ENCODE results near the gene TUBB2B. TPM values are rescaled to one million over a fixed set of nuclear protein-coding genes. Genes with fewer than 3 reads are reported as not detected.

TUBB2B gene
- total and polyA plus RNA-seq, 9 of the 15 experiments (the other 6 are each of a cell fraction or from before 2014, with no cell fraction given) = 0.11 to 9.7 (median 4.6) TPM

- Histone ChIP-seq H3K4me3 (no peak overlapping the region), H3K4me1 (replicated peaks in 1 of 2; ENCODE audit: control insufficient read depth in 2 of 2, insufficient read depth in 2 of 2, low read length in 2 of 2) (peaks cover 11 to 16% of the 10 kb centered on the region in 2 experiments), H3K9ac (ENCODE audit: insufficient read depth in 1 of 2, low read depth in 2 of 2, low read length in 2 of 2) (no peak overlapping the region), H3K9me1 (ENCODE audit: control insufficient read depth, insufficient read depth, low read length) (no peaks in the 10 kb centered on the region), H2AFZ (ENCODE audit: low read depth, low read length) (no peak overlapping the region), H3K27me3 (ENCODE audit: control insufficient read depth in 2 of 2, insufficient read depth in 2 of 2, low read length in 2 of 2) (peaks cover 36 to 61% of the 10 kb centered on the region in 2 experiments), H3K27ac (ENCODE audit: extremely low read depth, low read depth, low read length) (no peak overlapping the region), H4K20me1 (replicated peaks; ENCODE audit: control insufficient read depth, insufficient read depth, low read length) (no peaks in the 10 kb centered on the region), H3K36me3 (ENCODE audit: control insufficient read depth, insufficient read depth, low read length) (no peaks in the 10 kb centered on the region), H3K9me3 (replicated peaks; ENCODE audit: control insufficient read depth, insufficient read depth, low read depth, low read length) (no peaks in the 10 kb centered on the region), H3K79me2 (ENCODE audit: control insufficient read depth, insufficient read depth, low read length) (no peaks in the 10 kb centered on the region), H3K4me2 (ENCODE audit: insufficient read depth, low read length) (no peak overlapping the region)
- in situ Hi-C loops (cut with MboI) = no loop called here
- no peak for FAIRE-seq
- 3% methylated on average over 4 of the region's 4 CpGs for WGBS (ENCODE audit: insufficient coverage, low coverage, missing lambda C conversion rate)
- intact Hi-C loops (cut with micrococcal nuclease) = no loop called here
- ATAC-seq = no peak
- no TSS peak for BruUV-seq (replicated peaks)
- POLR2A ChIA-PET = interaction anchor here (1.0 to 1.4 kb wide), 3 partner anchors 13 to 65 kb away, joined by 3 to 4 read pairs (median 3); partner anchors contain the start of gene TUBB2A
- CTCF ChIA-PET (ENCODE audit: low intra/inter-chr PET ratio) = no interaction called here
- no peak for DNase-seq (ENCODE audit: extremely low read depth in 1 of 4, low spot score in 3 of 4)
- TF ChIP-seq ZSCAN29 (IDR thresholded peaks at IDR 0.05) = no peak
Measured at GRCh38 chr6:3222506-3223038, 4.9 kb downstream of the TUBB2B start.

GRCh38 chr6:3221578-3221977 lies 5.9 kb downstream of the TUBB2B start:
- 26% methylated on average over 3 of the region's 4 CpGs for WGBS (ENCODE audit: insufficient coverage, low coverage, missing lambda C conversion rate)
- no peak for TF ChIP-seq EZH2 (IDR thresholded peaks at IDR 0.05; ENCODE audit: borderline replicate concordance, low read depth, low read length)
- TF ChIP-seq DPF2 (IDR thresholded peaks at IDR 0.05) = no peak
- no peak for TF ChIP-seq FOXK2 (conservative IDR thresholded peaks at IDR 0.05 in 1 of 2, IDR thresholded peaks at IDR 0.05 in 1 of 2; ENCODE audit: low read depth in 2 of 2)
- TF ChIP-seq SMARCA5 (IDR thresholded peaks at IDR 0.05) = no peak
- no peak for TF ChIP-seq SP1 (CRISPR knock-in tag; IDR thresholded peaks at IDR 0.05)
- no peak for TF ChIP-seq ZNF668 (CRISPR knock-in tag; IDR thresholded peaks at IDR 0.05)
- TF ChIP-seq KAT8 (IDR thresholded peaks at IDR 0.05; ENCODE audit: low read depth) = no peak
- no peak for TF ChIP-seq XRCC3 (IDR thresholded peaks at IDR 0.05)
- no peak for TF ChIP-seq MEF2D (tag; conservative IDR thresholded peaks at IDR 0.05; ENCODE audit: low read depth)
- no peak for TF ChIP-seq PBX2 (CRISPR knock-in tag; IDR thresholded peaks at IDR 0.05; ENCODE audit: low read depth)
- no peak for TF ChIP-seq PBX2 (tag; conservative IDR thresholded peaks at IDR 0.05; ENCODE audit: low read depth)
- no peak for TF ChIP-seq MAX (CRISPR knock-in tag; IDR thresholded peaks at IDR 0.05)
- no peak for TF ChIP-seq NR1H2 (CRISPR knock-in tag; IDR thresholded peaks at IDR 0.05)
- no peak for TF ChIP-seq CBX3 (IDR thresholded peaks at IDR 0.05; ENCODE audit: borderline replicate concordance in 1 of 2, low read length in 2 of 2)
- no peak for TF ChIP-seq KLF6 (CRISPR knock-in tag; IDR thresholded peaks at IDR 0.05; ENCODE audit: borderline replicate concordance)

More at GRCh38 chr6:3221578-3221977, 5.9 kb downstream of the TUBB2B start:
- DNase-seq (ENCODE audit: extremely low read depth in 1 of 4, low spot score in 3 of 4) (no peak), ATAC-seq (no peak), FAIRE-seq (no peak)
- intact Hi-C loops (cut with micrococcal nuclease) = no loop called here
- no TSS peak for BruUV-seq (replicated peaks)
- no peaks in the 10 kb centered on the region for H3K9me3 ChIP-seq (replicated peaks; ENCODE audit: control insufficient read depth, insufficient read depth, low read depth, low read length)
- in situ Hi-C loops (cut with MboI) = no loop called here
- H3K9ac ChIP-seq (ENCODE audit: insufficient read depth in 1 of 2, low read depth in 2 of 2, low read length in 2 of 2) = no peak overlapping the region
- H4K20me1 ChIP-seq (replicated peaks; ENCODE audit: control insufficient read depth, insufficient read depth, low read length) = no peaks in the 10 kb centered on the region
- peaks cover 1 to 6% of the 10 kb centered on the region in 2 experiments for H3K4me1 ChIP-seq (replicated peaks in 1 of 2; ENCODE audit: control insufficient read depth in 2 of 2, insufficient read depth in 2 of 2, low read length in 2 of 2)
- no peaks in the 10 kb centered on the region for H3K36me3 ChIP-seq (ENCODE audit: control insufficient read depth, insufficient read depth, low read length)
- ChIA-PET POLR2A (interaction anchor here (0.7 to 3.9 kb wide), 2 partner anchors 12 to 218 kb away, joined by 3 to 21 read pairs; no protein-coding TSS in a partner anchor), CTCF (ENCODE audit: low intra/inter-chr PET ratio) (no interaction called here)
- H3K4me2 ChIP-seq (ENCODE audit: insufficient read depth, low read length) = no peak overlapping the region
- H3K27ac ChIP-seq (ENCODE audit: extremely low read depth, low read depth, low read length) = no peak overlapping the region
- no peaks in the 10 kb centered on the region for H3K9me1 ChIP-seq (ENCODE audit: control insufficient read depth, insufficient read depth, low read length)
- peaks cover 29 to 51% of the 10 kb centered on the region in 2 experiments for H3K27me3 ChIP-seq (ENCODE audit: control insufficient read depth in 2 of 2, insufficient read depth in 2 of 2, low read length in 2 of 2)
- no peak overlapping the region for H2AFZ ChIP-seq (ENCODE audit: low read depth, low read length)
- no peak overlapping the region for H3K4me3 ChIP-seq
- H3K79me2 ChIP-seq (ENCODE audit: control insufficient read depth, insufficient read depth, low read length) = no peaks in the 10 kb centered on the region
